ENCODE data around the gene CENPW.

CENPW gene

DNA sequence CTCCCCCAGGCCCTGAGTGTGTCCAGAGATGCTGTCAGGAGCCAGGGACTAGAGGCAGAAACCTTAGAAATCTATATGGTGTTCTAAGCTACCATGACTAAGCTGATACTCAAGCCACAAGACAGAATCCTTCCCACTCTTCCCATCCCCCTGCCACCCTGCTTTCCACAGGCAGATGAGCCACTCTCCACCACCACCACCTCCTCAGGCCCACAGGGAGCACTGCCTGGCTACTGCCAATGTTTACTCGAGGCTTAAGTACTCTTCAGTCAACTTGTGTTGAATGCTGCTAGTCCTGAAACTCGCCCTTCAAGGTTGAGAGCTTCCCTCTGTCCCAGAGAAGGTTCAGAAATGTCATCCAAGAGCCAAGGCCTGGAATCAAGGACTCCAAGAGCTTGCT lies 56.2 kb downstream of the CENPW start:
- TF ChIP-seq, protein P1, sequence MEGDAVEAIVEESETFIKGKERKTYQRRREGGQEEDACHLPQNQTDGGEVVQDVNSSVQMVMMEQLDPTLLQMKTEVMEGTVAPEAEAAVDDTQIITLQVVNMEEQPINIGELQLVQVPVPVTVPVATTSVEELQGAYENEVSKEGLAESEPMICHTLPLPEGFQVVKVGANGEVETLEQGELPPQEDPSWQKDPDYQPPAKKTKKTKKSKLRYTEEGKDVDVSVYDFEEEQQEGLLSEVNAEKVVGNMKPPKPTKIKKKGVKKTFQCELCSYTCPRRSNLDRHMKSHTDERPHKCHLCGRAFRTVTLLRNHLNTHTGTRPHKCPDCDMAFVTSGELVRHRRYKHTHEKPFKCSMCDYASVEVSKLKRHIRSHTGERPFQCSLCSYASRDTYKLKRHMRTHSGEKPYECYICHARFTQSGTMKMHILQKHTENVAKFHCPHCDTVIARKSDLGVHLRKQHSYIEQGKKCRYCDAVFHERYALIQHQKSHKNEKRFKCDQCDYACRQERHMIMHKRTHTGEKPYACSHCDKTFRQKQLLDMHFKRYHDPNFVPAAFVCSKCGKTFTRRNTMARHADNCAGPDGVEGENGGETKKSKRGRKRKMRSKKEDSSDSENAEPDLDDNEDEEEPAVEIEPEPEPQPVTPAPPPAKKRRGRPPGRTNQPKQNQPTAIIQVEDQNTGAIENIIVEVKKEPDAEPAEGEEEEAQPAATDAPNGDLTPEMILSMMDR (conservative IDR thresholded peaks at IDR 0.05; ENCODE audit: control insufficient read depth, insufficient read depth, low read depth, low read length): no peak
- DNase-seq (ENCODE audit: low read depth): peak; percentile 12
- H3K4me3 ChIP-seq (ENCODE audit: control insufficient read depth, low read depth, low read length): no peak overlapping the region

Data from fibroblast of mammary gland (primary cell).